ENCODE data around the gene HINFP.
"Not testable (repeated sequence)": the region's sequence is repeated elsewhere in the genome, so short reads cannot be mapped to it uniquely, and the experiment has no call there.

HINFP gene

DNA sequence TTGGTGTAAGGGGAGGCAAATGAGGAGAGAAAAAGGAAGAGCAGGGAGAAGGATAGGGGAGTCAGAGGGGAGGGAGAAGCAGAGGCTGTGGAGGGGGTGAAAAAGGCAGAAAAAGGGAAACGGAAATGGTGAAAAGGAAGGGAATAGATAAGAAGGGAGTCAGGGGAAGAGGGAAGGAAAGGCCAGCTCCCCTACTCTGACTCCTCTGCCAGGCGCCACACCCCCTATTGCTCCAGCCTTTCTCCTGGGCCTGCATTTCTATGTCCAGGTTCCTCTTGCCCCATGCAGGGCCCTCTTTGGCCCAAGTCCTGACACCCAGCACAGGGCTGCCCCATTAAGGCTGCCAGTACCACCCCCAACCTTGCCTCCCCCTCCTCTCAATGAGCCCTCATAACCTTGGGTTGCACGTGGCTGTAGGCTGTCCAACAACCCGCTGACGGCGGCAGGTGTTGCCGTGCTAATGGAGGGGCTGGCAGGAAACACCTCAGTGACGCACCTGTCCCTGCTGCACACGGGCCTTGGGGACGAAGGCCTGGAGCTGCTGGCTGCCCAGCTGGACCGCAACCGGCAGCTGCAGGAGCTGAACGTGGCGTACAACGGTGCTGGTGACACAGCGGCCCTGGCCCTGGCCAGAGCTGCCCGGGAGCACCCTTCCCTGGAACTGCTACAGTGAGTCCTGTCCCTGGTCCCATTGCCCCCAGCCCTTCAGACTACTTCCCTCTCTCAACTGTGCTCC, 60.5 kb downstream of the HINFP start:
- Histone ChIP-seq H3K4me3 (ENCODE audit: low read length) (no peak overlapping the region), H3K36me3 (ENCODE audit: insufficient read depth, low read depth, low read length) (no peaks in the 10 kb centered on the region), H3K27ac (ENCODE audit: low read length) (no peak overlapping the region), H3K9me3 (ENCODE audit: insufficient read depth, low read depth, low read length) (no peaks in the 10 kb centered on the region), H3K4me1 (ENCODE audit: insufficient read depth, low read length) (0 out of 2 replicates have a peak, but pooled peaks cover 2% of the 10 kb centered on the region), H3K9ac (ENCODE audit: low read depth, low read length) (no peak overlapping the region), H3K27me3 (ENCODE audit: insufficient read depth, low read length) (no peaks in the 10 kb centered on the region)

DNA sequence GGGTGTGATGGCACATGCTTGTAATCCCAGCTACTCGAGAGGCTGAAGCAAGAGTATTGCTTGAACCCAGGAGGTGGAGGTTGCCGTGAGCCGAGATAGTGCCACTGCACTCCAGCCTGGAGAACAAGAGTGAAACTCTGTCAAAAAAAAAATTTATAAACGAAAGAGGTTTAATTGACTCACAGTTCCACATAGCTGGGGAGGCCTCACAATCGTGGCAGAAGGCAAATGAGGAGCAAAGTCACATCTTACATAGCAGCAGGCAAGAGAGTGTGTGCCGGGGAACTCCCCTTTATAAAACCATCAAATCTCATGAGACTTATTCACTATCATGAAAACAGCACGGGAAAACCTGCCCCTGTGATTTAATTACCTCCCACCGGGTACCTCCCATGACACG, 63.0 kb downstream of the HINFP start:
- H3K27ac ChIP-seq (ENCODE audit: low read length); H3K27me3 ChIP-seq (ENCODE audit: insufficient read depth, low read length); H3K9me3 ChIP-seq (ENCODE audit: insufficient read depth, low read depth, low read length); H3K9ac ChIP-seq (ENCODE audit: low read depth, low read length); H3K4me1 ChIP-seq (ENCODE audit: insufficient read depth, low read length); H3K4me3 ChIP-seq (ENCODE audit: low read length); H3K36me3 ChIP-seq (ENCODE audit: insufficient read depth, low read depth, low read length): not testable (repeated sequence)

All from iPS-20b (cell line).